Measurements from ENCODE around the gene KCNJ6.

KCNJ6 gene

GRCh38 chr21:37808261-37808660 lies 108.0 kb downstream of the KCNJ6 start:
- DNase-seq = no peak

DNA sequence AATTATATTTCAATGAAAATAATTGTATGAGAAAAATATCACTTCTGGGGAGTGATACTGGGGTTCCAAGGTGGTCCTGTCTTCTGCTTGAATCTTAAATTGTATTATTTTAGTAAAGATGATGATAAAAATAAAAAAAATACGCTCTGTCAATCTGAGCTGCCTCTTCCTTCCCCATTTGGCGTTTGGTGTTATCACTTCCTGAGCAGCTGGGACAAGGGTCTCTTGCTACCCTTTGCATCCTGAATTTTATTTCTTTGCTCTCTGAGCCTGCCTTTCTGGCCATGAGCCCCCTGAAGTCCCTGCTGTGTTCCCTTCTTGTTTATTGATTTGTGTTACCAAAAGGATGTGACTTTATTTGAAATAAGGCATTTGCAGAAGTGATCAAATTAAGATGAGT lies 111.0 kb downstream of the KCNJ6 start:
- no peak for DNase-seq

DNA sequence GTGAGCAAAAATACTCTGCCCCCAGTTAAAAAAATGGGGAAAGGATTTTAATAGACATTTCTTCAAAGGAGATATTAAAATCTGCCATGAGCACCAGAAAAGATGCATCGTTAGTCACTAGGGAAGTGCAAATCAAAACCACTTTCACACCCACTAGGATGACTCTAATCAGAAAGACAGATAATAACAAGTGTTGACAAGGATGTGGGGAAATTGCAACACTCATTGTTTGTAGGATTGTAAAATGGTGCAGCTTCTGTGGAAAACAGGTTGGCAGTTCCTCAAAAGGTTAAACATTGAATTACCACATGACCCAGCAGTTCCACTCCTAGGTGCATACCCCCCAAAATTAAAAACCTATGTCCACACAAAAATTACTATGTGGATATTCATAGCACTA lies 112.3 kb downstream of the KCNJ6 start:
- no peak for DNase-seq

DNA sequence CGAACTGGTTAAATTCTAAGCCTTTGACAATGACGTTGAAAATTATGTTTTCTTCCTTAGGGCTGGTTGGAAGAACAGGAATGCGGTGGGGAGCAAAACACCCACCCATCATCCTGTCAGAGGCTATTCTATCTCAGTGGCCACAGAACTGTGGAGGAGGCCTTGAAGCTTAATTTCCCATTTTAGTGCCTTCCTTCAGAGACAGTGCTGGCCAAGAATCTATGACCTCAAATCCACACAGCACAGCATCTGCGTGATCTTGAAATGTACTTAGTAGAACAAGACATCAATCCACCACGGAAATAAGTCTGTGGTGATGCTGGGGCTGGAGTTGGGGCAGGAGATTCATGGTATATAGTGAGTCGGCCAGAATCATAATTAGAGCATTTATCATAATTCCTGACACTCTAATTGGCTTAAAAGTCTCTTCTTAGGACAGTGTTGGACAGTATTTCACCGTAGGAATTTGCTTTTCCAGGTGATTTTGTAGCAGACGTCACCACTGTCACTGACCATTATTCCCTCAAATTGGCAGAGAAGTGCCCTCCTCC lies 113.1 kb downstream of the KCNJ6 start:
- no peak for DNase-seq

DNA sequence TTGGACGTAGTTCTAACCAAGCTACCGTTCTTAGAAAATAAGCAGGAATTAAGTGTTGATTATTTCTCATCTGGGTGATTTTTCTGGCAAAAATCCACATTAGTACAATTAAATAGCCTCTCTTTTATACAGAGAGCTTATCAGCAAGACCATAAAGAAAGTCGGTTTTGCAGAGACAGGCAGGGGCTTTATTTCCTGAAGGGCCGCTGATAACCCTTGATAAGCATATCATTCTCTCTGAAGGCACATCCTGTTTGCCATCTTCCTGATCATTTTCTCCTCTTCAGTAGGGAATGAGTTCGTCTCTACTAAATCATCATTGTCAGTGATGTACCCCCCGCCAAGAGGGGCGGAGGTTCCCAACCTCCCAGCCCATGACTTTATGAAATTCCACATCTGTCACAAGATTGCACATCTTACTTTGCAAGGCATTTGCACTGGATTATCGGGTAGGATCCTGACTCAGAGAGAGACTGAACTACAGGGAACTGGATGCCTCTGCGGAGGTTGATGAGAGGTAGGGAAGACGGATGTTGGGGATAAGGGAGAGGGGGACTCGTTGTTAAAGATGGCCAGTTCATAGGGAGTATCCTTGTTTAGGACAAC lies 115.7 kb downstream of the KCNJ6 start:
- DNase-seq = no peak

GRCh38 chr21:37800057-37800455 lies 116.2 kb downstream of the KCNJ6 start:
- no peak for DNase-seq

GRCh38 chr21:37799211-37800056 lies 116.8 kb downstream of the KCNJ6 start:
- DNase-seq = no peak

DNA sequence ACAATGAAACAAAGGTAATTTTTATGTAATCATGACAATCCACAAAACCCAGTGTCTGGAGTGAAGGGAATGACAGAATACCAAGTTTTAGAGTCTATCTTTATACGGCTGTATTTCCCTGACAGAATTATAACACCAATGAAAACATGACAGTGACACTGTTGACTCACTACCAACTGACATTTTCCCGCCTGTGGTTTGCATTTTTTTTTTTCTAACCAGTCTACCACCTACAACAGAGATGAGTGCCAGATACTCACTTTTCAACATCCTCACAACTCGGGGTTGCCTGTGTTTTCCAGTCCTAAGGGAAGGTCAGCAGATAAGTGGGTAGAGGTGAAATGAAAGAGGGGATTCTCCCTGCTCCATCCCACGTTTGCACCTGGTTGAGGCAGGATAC lies 118.9 kb downstream of the KCNJ6 start:
- DNase-seq = no peak

GRCh38 chr21:37796011-37796410 lies 120.2 kb downstream of the KCNJ6 start:
- DNase-seq = no peak

DNA sequence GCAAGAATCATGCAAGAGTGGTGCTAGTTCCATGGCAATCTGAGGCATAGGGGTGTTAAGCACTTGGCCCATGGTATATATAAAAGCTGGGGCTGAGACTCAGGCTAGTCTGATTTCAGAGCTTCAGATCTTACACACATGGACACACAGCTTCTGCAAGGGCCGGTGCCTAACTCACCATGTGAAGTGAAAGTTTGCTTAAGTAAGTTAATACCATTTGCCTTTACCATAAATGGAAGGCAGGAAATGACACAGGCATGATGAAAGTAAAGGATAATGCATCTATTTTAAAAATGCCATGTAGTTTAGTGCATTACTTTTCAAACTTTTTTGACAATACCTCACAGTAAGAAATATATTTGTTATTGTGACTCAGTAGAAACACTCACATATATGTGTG lies 122.6 kb downstream of the KCNJ6 start:
- DNase-seq = no peak

DNA sequence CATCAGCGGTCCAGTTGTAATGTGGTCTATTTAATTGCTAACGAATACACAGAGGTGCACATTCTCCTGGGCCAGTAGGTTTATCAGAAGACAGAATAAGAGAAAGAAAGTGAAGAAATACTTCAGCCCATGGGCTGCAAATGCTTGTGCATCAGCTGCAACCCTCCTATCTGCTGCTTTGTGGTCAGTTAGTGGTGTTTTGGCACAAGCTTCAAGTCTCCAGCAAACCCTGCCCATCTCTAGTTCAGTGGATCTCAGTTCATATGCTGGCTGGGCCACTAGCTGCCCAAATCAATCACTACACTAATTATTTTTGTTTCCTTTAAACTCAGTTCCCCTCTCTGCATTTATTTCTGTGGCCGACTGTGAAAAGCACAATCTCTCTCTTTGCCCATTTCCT lies 124.2 kb downstream of the KCNJ6 start:
- DNase-seq = no peak

GRCh38 chr21:37790905-37791304 lies 125.4 kb downstream of the KCNJ6 start:
- no peak for DNase-seq

GRCh38 chr21:37788503-37788902 lies 127.8 kb downstream of the KCNJ6 start:
- no peak for DNase-seq

DNA sequence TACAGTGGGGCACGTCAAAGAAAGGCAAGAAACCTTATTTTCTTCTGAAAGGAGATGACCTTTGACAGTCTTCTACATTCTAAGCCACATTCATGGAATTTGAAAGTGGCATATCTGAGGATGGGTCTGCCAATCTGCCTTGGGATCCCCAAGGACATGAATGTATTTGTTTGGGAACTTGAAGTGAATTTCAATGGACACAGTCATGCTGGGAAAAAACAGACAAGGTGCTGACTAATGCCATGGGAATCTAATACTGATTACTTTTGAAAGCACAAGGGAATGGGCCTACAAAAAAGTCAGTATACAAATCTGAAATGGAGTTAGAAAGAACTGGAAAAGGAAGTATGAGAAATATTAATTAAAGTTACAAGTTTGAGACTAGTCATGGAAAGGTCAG lies 128.8 kb downstream of the KCNJ6 start:
- DNase-seq = no peak

- DNase-seq = no peak
Measured at GRCh38 chr21:37784591-37785318, 131.5 kb downstream of the KCNJ6 start.

DNA sequence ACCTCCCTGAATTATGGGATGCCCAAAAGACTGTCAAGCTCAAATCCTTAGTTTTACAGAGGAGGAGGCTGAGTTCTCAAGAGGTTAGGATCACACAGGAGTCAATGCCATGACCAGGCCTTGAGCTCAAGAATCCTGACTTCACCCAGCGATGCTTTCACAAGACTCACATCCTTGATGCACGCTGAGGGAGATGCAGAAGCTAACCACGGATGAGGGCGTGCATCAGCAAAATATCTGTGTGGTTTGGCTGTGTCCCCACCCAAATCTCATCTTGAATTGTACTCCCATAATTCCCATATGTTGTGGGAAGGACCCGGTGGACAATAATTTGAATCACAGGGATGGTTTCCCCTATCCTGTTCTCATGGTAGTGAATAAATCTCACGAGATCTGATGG lies 133.2 kb downstream of the KCNJ6 start:
- no peak for DNase-seq

- DNase-seq = no peak
Measured at GRCh38 chr21:37780991-37781983, 135.0 kb downstream of the KCNJ6 start.

DNA sequence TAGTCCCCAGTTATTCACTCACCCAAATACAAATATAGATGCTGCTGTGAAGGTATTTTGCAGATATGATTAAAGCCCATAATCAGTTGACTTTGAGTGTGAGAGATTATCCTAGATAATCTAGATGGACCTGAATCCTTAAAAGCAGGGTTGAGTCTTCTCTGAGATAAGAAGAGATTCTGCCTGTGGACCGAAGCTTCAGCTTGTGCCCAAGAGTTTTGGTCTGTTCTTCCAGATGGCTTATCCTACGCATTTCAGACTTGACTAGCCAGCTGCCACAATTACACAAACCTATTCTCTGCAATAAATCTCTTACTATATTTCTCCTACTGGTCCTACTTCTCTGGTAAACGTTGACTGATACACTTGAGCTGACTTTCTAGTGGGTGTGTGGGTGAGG lies 145.1 kb downstream of the KCNJ6 start:
- no peak for DNase-seq

- DNase-seq = no peak
Measured at GRCh38 chr21:37770461-37770860, 145.8 kb downstream of the KCNJ6 start.

DNA sequence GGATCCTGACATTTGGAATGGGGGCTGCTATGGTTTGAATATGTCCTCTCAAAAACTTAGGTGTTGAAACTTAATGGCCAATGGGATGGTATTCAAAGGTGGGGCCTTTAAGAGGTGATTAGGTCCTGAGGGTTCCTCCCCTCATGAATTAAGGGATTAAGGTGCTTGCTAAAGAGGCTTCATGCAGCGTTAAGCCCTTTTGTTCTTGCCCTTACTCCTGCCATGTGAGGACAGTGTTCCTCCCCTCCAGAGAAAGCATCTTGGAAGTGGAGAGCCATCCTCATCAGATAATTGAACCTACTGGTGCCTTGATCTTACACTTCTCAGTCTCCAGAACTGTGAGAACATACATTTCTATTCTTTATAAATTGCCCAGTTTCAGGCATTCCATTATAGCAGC lies 146.6 kb downstream of the KCNJ6 start:
- DNase-seq = no peak

DNA sequence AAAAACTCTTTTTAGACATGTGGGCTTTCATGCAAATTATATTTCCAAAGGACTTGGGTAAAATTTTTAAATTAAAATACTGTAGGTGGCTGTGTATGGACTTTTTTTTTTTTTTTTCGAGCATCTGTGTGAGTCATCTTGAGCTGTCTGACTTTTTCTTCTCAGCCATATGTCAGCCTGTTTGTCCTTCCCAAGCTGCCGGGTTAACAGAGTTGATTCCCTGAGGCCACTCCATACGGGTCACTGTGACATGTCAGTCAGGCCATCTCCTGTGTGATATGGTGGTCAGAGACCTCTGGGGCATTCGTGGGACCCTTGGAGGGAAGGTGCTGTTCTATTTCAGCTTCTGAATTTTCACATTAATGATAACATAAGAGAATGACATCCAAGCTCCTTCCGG lies 148.3 kb downstream of the KCNJ6 start:
- DNase-seq = no peak

GRCh38 chr21:37766129-37766528 lies 150.1 kb downstream of the KCNJ6 start:
- no peak for DNase-seq
